WERI-Rb-1 (cell line): ENCODE results near the gene ETFDH.
A peak's percentile ranks its signal among the peaks of the same experiment; 100 is the strongest.
"Not testable (repeated sequence)": the region's sequence is repeated elsewhere in the genome, so short reads cannot be mapped to it uniquely, and the experiment has no call there.

Experiments used
- DNase-seq: peaks from one replicate; pipeline ENCODE4 v3.0.0-alpha.2; 2020
- H3K27ac ChIP-seq: fragments of 250-450 bp; sonication (Bioruptor Pico); 2 replicates; pipeline ENCODE4 v1.5.1; 2020; ENCODE audit warnings: mild to moderate bottlenecking, moderate library complexity
- H3K27me3 ChIP-seq: fragments of 250-450 bp; sonication (Bioruptor Pico); 2 replicates; pipeline ENCODE4 v1.5.1; 2021; ENCODE audit warnings: mild to moderate bottlenecking, low read depth, moderate library complexity; ENCODE audit not compliant: insufficient read depth, severe bottlenecking
- H3K36me3 ChIP-seq: fragments of 250-450 bp; sonication (Bioruptor Pico); 2 replicates; pipeline ENCODE4 v1.5.1; 2020; ENCODE audit warnings: mild to moderate bottlenecking, moderate library complexity
- H3K4me3 ChIP-seq: 2 replicates; pipeline ENCODE4 v1.5.1; 2011; ENCODE audit warnings: low read depth, mild to moderate bottlenecking, control low read depth, low read length
- H3K9me3 ChIP-seq: fragments of 250-450 bp; sonication (Bioruptor Pico); 2 replicates; pipeline ENCODE4 v1.5.1; 2021; ENCODE audit warnings: mild to moderate bottlenecking, moderate library complexity; ENCODE audit not compliant: severe bottlenecking
- CTCF ChIP-seq: IDR thresholded peaks from 2 replicates; pipeline ENCODE4 v1.5.1; 2011; ENCODE audit warnings: low read depth, mild to moderate bottlenecking, control low read depth, inconsistent platforms, low read length

ETFDH gene

GRCh38 chr4:158657291-158657690 lies 14.8 kb upstream of the ETFDH start:
- TF ChIP-seq CTCF: no peak
- no peaks in the 10 kb centered on the region for H3K36me3 ChIP-seq
- no peak overlapping the region for H3K4me3 ChIP-seq
- H3K27ac ChIP-seq: no peak overlapping the region
- H3K9me3 ChIP-seq: no peaks in the 10 kb centered on the region
- no peak for DNase-seq
- no peaks in the 10 kb centered on the region for H3K27me3 ChIP-seq

GRCh38 chr4:158663255-158663654 lies 8.8 kb upstream of the ETFDH start:
- not testable (repeated sequence) for DNase-seq, H3K9me3 ChIP-seq, H3K4me3 ChIP-seq, H3K27me3 ChIP-seq, H3K27ac ChIP-seq
- peaks cover 35% of the 10 kb centered on the region for H3K36me3 ChIP-seq

- H3K27ac ChIP-seq: not testable (repeated sequence)
Measured at GRCh38 chr4:158663707-158664625, 8.1 kb upstream of the ETFDH start.

GRCh38 chr4:158664806-158665205 lies 7.3 kb upstream of the ETFDH start:
- H3K27me3 ChIP-seq: no peaks in the 10 kb centered on the region
- no peak for DNase-seq
- peaks cover 43% of the 10 kb centered on the region for H3K36me3 ChIP-seq
- H3K4me3 ChIP-seq: no peak overlapping the region
- no peak overlapping the region for H3K27ac ChIP-seq
- no peak for TF ChIP-seq CTCF
- peaks cover 3% of the 10 kb centered on the region for H3K9me3 ChIP-seq

More at GRCh38 chr4:158663707-158664625, 8.1 kb upstream of the ETFDH start:
- not testable (repeated sequence) for H3K27me3 ChIP-seq, H3K9me3 ChIP-seq, DNase-seq, H3K4me3 ChIP-seq
- peaks cover 41% of the 10 kb centered on the region for H3K36me3 ChIP-seq

GRCh38 chr4:158666892-158667291 lies 5.2 kb upstream of the ETFDH start:
- no peak for TF ChIP-seq CTCF
- no peak for DNase-seq
- H3K36me3 ChIP-seq: peaks cover 54% of the 10 kb centered on the region
- no peak overlapping the region for H3K27ac ChIP-seq
- H3K9me3 ChIP-seq: peaks cover 3% of the 10 kb centered on the region
- no peaks in the 10 kb centered on the region for H3K27me3 ChIP-seq
- H3K4me3 ChIP-seq: no peak overlapping the region

GRCh38 chr4:158667651-158668198 lies 4.4 kb upstream of the ETFDH start:
- TF ChIP-seq CTCF: peak; percentile 65
- H3K27ac ChIP-seq: no peak overlapping the region
- DNase-seq: peak; percentile 60

More at GRCh38 chr4:158667651-158668198, 4.4 kb upstream of the ETFDH start:
- Histone ChIP-seq H3K36me3 (peaks cover 54% of the 10 kb centered on the region), H3K27me3 (no peaks in the 10 kb centered on the region), H3K4me3 (no peak overlapping the region), H3K9me3 (peaks cover 3% of the 10 kb centered on the region)
